H7 (cell line): Measurements from ENCODE around the gene TRMT44. TPM values are rescaled to one million over a fixed set of nuclear protein-coding genes. Genes with fewer than 3 reads are reported as not detected.
"Not testable (repeated sequence)": the region's sequence is repeated elsewhere in the genome, so short reads cannot be mapped to it uniquely, and the experiment has no call there.

Source experiments
- DNase-seq: peaks from one replicate; pipeline ENCODE4 v3.0.0; 2012
- H3K27me3 ChIP-seq: 2 replicates; pipeline ENCODE4 v1.6.0; 2011; ENCODE audit warnings: mild to moderate bottlenecking, low read length; ENCODE audit not compliant: control insufficient read depth, insufficient read depth
- H3K36me3 ChIP-seq: replicated peaks from 2 replicates; pipeline ENCODE4 v1.5.1; 2011; ENCODE audit warnings: low read length; ENCODE audit not compliant: control insufficient read depth, insufficient read depth
- H3K4me3 ChIP-seq: 2 replicates; pipeline ENCODE4 v1.5.1; 2011; ENCODE audit warnings: low read depth, mild to moderate bottlenecking, control low read depth, low read length, moderate library complexity; ENCODE audit not compliant: insufficient read depth
- total RNA-seq: library from RNA; depleted of rRNA; stranded (reverse); fragments of >200 nt; shearing (Covaris generic); gene quantifications from 2 replicates; pipeline ENCODE4 v1.2.3, GENCODE V29; 2014

The TRMT44 gene
- total RNA-seq, 1 experiment from 2014 or later = 42.2 TPM

- peak; percentile 46 for DNase-seq
- H3K27me3 ChIP-seq = no peaks in the 10 kb centered on the region
- no peak overlapping the region for H3K4me3 ChIP-seq
- H3K36me3 ChIP-seq = peaks cover 7% of the 10 kb centered on the region
Measured at GRCh38 chr4:8475751-8476575, 35.4 kb downstream of the TRMT44 start.

GRCh38 chr4:8477095-8477635 lies 36.6 kb downstream of the TRMT44 start:
- peak; percentile 42 for DNase-seq
- H3K27me3 ChIP-seq = no peaks in the 10 kb centered on the region
- no peak overlapping the region for H3K4me3 ChIP-seq
- H3K36me3 ChIP-seq = peaks cover 7% of the 10 kb centered on the region

- Histone ChIP-seq H3K36me3 (peaks cover 7% of the 10 kb centered on the region), H3K27me3 (no peaks in the 10 kb centered on the region), H3K4me3 (no peak overlapping the region)
- peak; percentile 45 for DNase-seq
Measured at GRCh38 chr4:8477676-8478075, 37.1 kb downstream of the TRMT44 start.

GRCh38 chr4:8478371-8478770 lies 37.8 kb downstream of the TRMT44 start:
- DNase-seq = peak; percentile 37
- Histone ChIP-seq H3K36me3 (peaks cover 7% of the 10 kb centered on the region), H3K4me3 (no peak overlapping the region), H3K27me3 (no peaks in the 10 kb centered on the region)

- Histone ChIP-seq H3K27me3 (no peaks in the 10 kb centered on the region), H3K36me3 (peaks cover 7% of the 10 kb centered on the region), H3K4me3 (no peak overlapping the region)
- peak; percentile 75 for DNase-seq
Measured at GRCh38 chr4:8478801-8479744, 38.5 kb downstream of the TRMT44 start.

GRCh38 chr4:8480221-8480620 lies 39.6 kb downstream of the TRMT44 start:
- peaks cover 7% of the 10 kb centered on the region for H3K36me3 ChIP-seq
- H3K27me3 ChIP-seq = no peaks in the 10 kb centered on the region
- DNase-seq = no peak
- no peak overlapping the region for H3K4me3 ChIP-seq

- not testable (repeated sequence) for H3K36me3 ChIP-seq, DNase-seq, H3K4me3 ChIP-seq, H3K27me3 ChIP-seq
Measured at GRCh38 chr4:8486643-8487042, 46.1 kb downstream of the TRMT44 start.

GRCh38 chr4:8488791-8489369 lies 48.3 kb downstream of the TRMT44 start:
- no peaks in the 10 kb centered on the region; the same call in 1 of the 2 replicates for H3K36me3 ChIP-seq
- H3K4me3 ChIP-seq = no peak overlapping the region
- no peak for DNase-seq
- H3K27me3 ChIP-seq = no peaks in the 10 kb centered on the region

- DNase-seq, H3K27me3 ChIP-seq, H3K4me3 ChIP-seq, H3K36me3 ChIP-seq: not testable (repeated sequence)
Measured at GRCh38 chr4:8491478-8491877, 50.9 kb downstream of the TRMT44 start.

GRCh38 chr4:8492174-8492573 lies 51.6 kb downstream of the TRMT44 start:
- DNase-seq = no peak
- no peaks in the 10 kb centered on the region; the same call in 1 of the 2 replicates for H3K36me3 ChIP-seq
- H3K27me3 ChIP-seq = no peaks in the 10 kb centered on the region
- H3K4me3 ChIP-seq = no peak overlapping the region

GRCh38 chr4:8493484-8493883 lies 52.9 kb downstream of the TRMT44 start:
- H3K36me3 ChIP-seq = no peaks in the 10 kb centered on the region; the same call in 1 of the 2 replicates
- no peaks in the 10 kb centered on the region for H3K27me3 ChIP-seq
- no peak for DNase-seq
- H3K4me3 ChIP-seq = no peak overlapping the region

- Histone ChIP-seq H3K36me3 (no peaks in the 10 kb centered on the region), H3K4me3 (no peak overlapping the region), H3K27me3 (no peaks in the 10 kb centered on the region)
- no peak for DNase-seq
Measured at GRCh38 chr4:8494218-8494617, 53.6 kb downstream of the TRMT44 start.

GRCh38 chr4:8494983-8495548 lies 54.5 kb downstream of the TRMT44 start:
- no peaks in the 10 kb centered on the region for H3K36me3 ChIP-seq
- no peak overlapping the region for H3K4me3 ChIP-seq
- no peaks in the 10 kb centered on the region for H3K27me3 ChIP-seq
- no peak for DNase-seq

GRCh38 chr4:8495803-8496202 lies 55.2 kb downstream of the TRMT44 start:
- peak; percentile 68 for DNase-seq
- no peaks in the 10 kb centered on the region for H3K27me3 ChIP-seq
- no peak overlapping the region for H3K4me3 ChIP-seq
- no peaks in the 10 kb centered on the region for H3K36me3 ChIP-seq
